H9 (cell line): ENCODE data around the gene ERC2. TPM values are rescaled to one million over a fixed set of nuclear protein-coding genes. Genes with fewer than 3 reads are reported as not detected.

Source experiments
- DNase-seq: peaks from one replicate; pipeline ENCODE4 v3.0.0-alpha.2; 2017
- H2AFZ ChIP-seq: one replicate; pipeline ENCODE4 v1.6.1; 2013; ENCODE audit warnings: mild to moderate bottlenecking, low read length, control low read depth, moderate library complexity
- H2AK5ac ChIP-seq: 2 replicates; pipeline ENCODE4 v1.6.1; 2013; ENCODE audit warnings: low read length, control low read depth, mixed read lengths; ENCODE audit not compliant: insufficient read length
- H2BK120ac ChIP-seq: one replicate; pipeline ENCODE4 v1.6.1; 2013; ENCODE audit warnings: low read depth, mild to moderate bottlenecking, low read length, control low read depth, inconsistent platforms; ENCODE audit not compliant: poor library complexity, severe bottlenecking
- H2BK12ac ChIP-seq: 2 replicates; pipeline ENCODE4 v1.6.1; 2013; ENCODE audit warnings: low read length, control low read depth, mixed read lengths, low read depth; ENCODE audit not compliant: insufficient read length
- H2BK15ac ChIP-seq: 2 replicates; pipeline ENCODE4 v1.6.1; 2013; ENCODE audit warnings: low read depth, low read length, control low read depth
- H2BK20ac ChIP-seq: one replicate; pipeline ENCODE4 v1.6.1; 2013; ENCODE audit warnings: low read depth, mild to moderate bottlenecking, low read length, control low read depth, inconsistent platforms; ENCODE audit not compliant: poor library complexity, severe bottlenecking
- H2BK5ac ChIP-seq: 2 replicates; pipeline ENCODE4 v1.6.1; 2013; ENCODE audit warnings: low read length, control low read depth, mixed read lengths; ENCODE audit not compliant: insufficient read length
- H3K14ac ChIP-seq: 2 replicates; pipeline ENCODE4 v1.6.1; 2013; ENCODE audit warnings: low read length, control low read depth; ENCODE audit not compliant: insufficient read depth
- H3K18ac ChIP-seq: 2 replicates; pipeline ENCODE4 v1.6.1; 2013; ENCODE audit warnings: low read depth, mild to moderate bottlenecking, mixed read lengths, low read length, control low read depth; ENCODE audit not compliant: insufficient read length
- H3K23ac ChIP-seq: 2 replicates; pipeline ENCODE4 v1.6.1; 2013; ENCODE audit warnings: low read length, control low read depth, mixed read lengths, low read depth; ENCODE audit not compliant: insufficient read length
- H3K23me2 ChIP-seq: 2 replicates; pipeline ENCODE4 v1.6.1; 2013; ENCODE audit warnings: low read depth, mild to moderate bottlenecking, mixed read lengths, low read length, control low read depth; ENCODE audit not compliant: insufficient read length, poor library complexity, severe bottlenecking
- H3K27ac ChIP-seq: 2 replicates; pipeline ENCODE4 v1.5.1; 2013; ENCODE audit warnings: low read length, control low read depth, mixed read lengths, low read depth; ENCODE audit not compliant: insufficient read length
- H3K27me3 ChIP-seq: 2 replicates; pipeline ENCODE4 v1.6.1; 2013; ENCODE audit warnings: low read length, control low read depth, inconsistent platforms; ENCODE audit not compliant: insufficient read depth
- H3K4ac ChIP-seq: 2 replicates; pipeline ENCODE4 v1.6.1; 2013; ENCODE audit warnings: low read depth, mild to moderate bottlenecking, control low read depth, inconsistent platforms, low read length, moderate library complexity
- H3K4me1 ChIP-seq: 2 replicates; pipeline ENCODE4 v1.6.1; 2013; ENCODE audit warnings: low read length, control low read depth, inconsistent platforms; ENCODE audit not compliant: insufficient read depth
- H3K4me2 ChIP-seq: 2 replicates; pipeline ENCODE4 v1.6.1; 2013; ENCODE audit warnings: low read length, control low read depth, mixed read lengths; ENCODE audit not compliant: insufficient read length, insufficient read depth
- H3K56ac ChIP-seq: 2 replicates; pipeline ENCODE4 v1.6.1; 2013; ENCODE audit warnings: low read depth, mild to moderate bottlenecking, mixed read lengths, low read length, control low read depth; ENCODE audit not compliant: insufficient read length
- H3K79me1 ChIP-seq: 2 replicates; pipeline ENCODE4 v1.6.1; 2013; ENCODE audit warnings: low read depth, mild to moderate bottlenecking, moderate library complexity, low read length, control low read depth, inconsistent platforms; ENCODE audit not compliant: insufficient read depth, poor library complexity, severe bottlenecking
- H3K79me2 ChIP-seq: 2 replicates; pipeline ENCODE4 v1.6.1; 2013; ENCODE audit warnings: low read length, control low read depth, inconsistent platforms; ENCODE audit not compliant: insufficient read depth
- H3K9ac ChIP-seq: 2 replicates; pipeline ENCODE4 v1.6.1; 2013; ENCODE audit warnings: low read length, control low read depth, mixed read lengths; ENCODE audit not compliant: insufficient read length; ENCODE audit errors: extremely low read depth
- H3K9me3 ChIP-seq: one replicate; pipeline ENCODE4 v1.6.1; 2013; ENCODE audit warnings: low read depth, low read length, inconsistent platforms; ENCODE audit not compliant: control insufficient read depth
- H3T11ph ChIP-seq: one replicate; pipeline ENCODE4 v1.6.1; 2013; ENCODE audit warnings: mild to moderate bottlenecking, low read length, control low read depth, inconsistent platforms
- H4K20me1 ChIP-seq: one replicate; pipeline ENCODE4 v1.6.1; 2013; ENCODE audit not compliant: control insufficient read depth, insufficient read length, insufficient read depth
- H4K5ac ChIP-seq: 2 replicates; pipeline ENCODE4 v1.6.1; 2013; ENCODE audit warnings: low read depth, mild to moderate bottlenecking, mixed read lengths, low read length, control low read depth; ENCODE audit not compliant: insufficient read length
- H4K8ac ChIP-seq: replicated peaks from 2 replicates; pipeline ENCODE4 v1.6.1; 2013; ENCODE audit warnings: low read length, control low read depth, mixed read lengths, low read depth; ENCODE audit not compliant: insufficient read length
- H4K91ac ChIP-seq: 2 replicates; pipeline ENCODE4 v1.6.1; 2013; ENCODE audit warnings: low read depth, mild to moderate bottlenecking, moderate library complexity, mixed read lengths, low read length, control low read depth; ENCODE audit not compliant: insufficient read length
- H3K27ac Mint-ChIP-seq, 3 experiments: 2 replicates in 2 of 3; 3 replicates in 1 of 3; pipeline ENCODE4 v1.8.0; 2020 to 2021; ENCODE audit warnings: mixed read lengths in 3 of 3, mild to moderate bottlenecking in 1 of 3, moderate library complexity in 1 of 3
- H3K27me3 Mint-ChIP-seq: 2 replicates; pipeline ENCODE4 v1.8.0; 2021; ENCODE audit warnings: low read depth, mild to moderate bottlenecking, moderate library complexity, mixed read lengths
- H3K36me3 Mint-ChIP-seq, 3 experiments: 2 replicates in 2 of 3; 3 replicates in 1 of 3; pipeline ENCODE4 v1.8.0; 2020 to 2021; ENCODE audit warnings: low read depth in 3 of 3, mixed read lengths in 3 of 3; ENCODE audit not compliant: insufficient read depth in 1 of 3
- H3K4me1 Mint-ChIP-seq, 2 experiments: 2 replicates each; pipeline ENCODE4 v1.8.0; 2020; ENCODE audit warnings: mixed read lengths in 2 of 2
- H3K4me3 Mint-ChIP-seq, 2 experiments: 2 replicates in 1 of 2; 3 replicates in 1 of 2; pipeline ENCODE4 v1.8.0; 2020 to 2021; ENCODE audit warnings: mild to moderate bottlenecking in 2 of 2, mixed read lengths in 2 of 2, moderate library complexity in 1 of 2
- H3K9me3 Mint-ChIP-seq, 2 experiments: 2 replicates in 1 of 2; 3 replicates in 1 of 2; pipeline ENCODE4 v1.8.0; 2020; ENCODE audit warnings: mild to moderate bottlenecking in 2 of 2, mixed read lengths in 2 of 2, moderate library complexity in 1 of 2
- WGBS: extraction: QIAGEN DNeasy Blood & Tissue Kit; methylation state at CpG from one replicate; pipeline ENCODE4 v1.1.7; 2013; ENCODE audit warnings: missing lambda C conversion rate, low lambda C conversion rate, mixed read lengths; ENCODE audit not compliant: insufficient read length; ENCODE audit errors: extremely low coverage; 5-methylcytosine and 5-hydroxymethylcytosine counted together
- total RNA-seq: library from RNA; stranded (reverse); gene quantifications from 2 replicates; pipeline ENCODE4 v1.2.1, GENCODE V29; 2021
- TF ChIP-seq, protein P1 (sequence below): fragments of 200-600 bp; sonication (generic); conservative IDR thresholded peaks from 3 replicates; pipeline ENCODE4 v1.8.0; 2021; ENCODE audit warnings: antibody characterized with exemption, mild to moderate bottlenecking

The ERC2 gene
- total RNA-seq, 1 experiment from 2014 or later: 15.4 TPM

DNA sequence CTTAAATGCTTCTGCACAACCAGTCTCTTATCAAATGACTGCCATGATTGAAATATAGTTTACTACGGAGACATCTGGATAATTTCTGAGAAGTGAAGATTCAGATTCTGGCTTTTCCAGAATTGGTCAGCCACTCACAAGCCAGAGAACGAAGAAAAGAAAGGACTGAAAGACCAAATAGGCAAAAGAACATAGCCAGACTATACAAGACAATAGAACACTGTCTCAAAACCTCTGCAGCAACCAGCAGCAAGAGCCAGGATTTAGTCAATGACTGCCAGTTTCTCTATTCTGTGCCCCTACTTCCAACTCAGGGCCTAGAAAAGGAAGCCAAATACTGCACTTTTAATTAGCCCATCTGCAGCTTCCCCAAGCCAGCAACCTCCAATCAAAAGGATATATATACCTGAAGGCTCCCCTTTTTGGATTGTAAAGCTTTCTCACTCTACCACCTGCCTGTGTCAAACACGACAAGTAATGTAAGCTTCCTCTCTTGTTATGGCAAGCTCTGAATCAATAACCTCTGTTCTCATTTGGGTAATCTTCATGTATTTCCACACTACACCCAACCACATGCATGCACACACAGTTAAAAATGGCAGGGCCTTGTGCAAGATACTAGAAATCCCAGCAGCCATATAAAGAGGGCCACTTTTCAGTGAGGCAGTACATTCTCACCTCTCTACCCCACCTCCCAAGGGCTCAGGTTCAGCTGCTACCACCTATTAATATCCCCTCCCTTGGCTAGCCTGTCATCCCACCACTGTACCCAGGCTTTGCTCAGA lies 97.1 kb downstream of the ERC2 start:
- peaks cover 37 to 39% of the 10 kb centered on the region in 2 experiments for H3K4me1 Mint-ChIP-seq
- no peak overlapping the region for H2AK5ac ChIP-seq
- no peaks in the 10 kb centered on the region for H3K27me3 ChIP-seq
- WGBS: no CpG with 5 or more reads among the region's 3 CpGs
- H3T11ph ChIP-seq: no peak overlapping the region
- H2BK120ac ChIP-seq: no peak overlapping the region
- DNase-seq: no peak
- H3K4ac ChIP-seq: no peak overlapping the region
- H3K14ac ChIP-seq: no peak overlapping the region; the same call in 1 of the 2 replicates
- H4K20me1 ChIP-seq: no peaks in the 10 kb centered on the region
- H2BK20ac ChIP-seq: no peak overlapping the region
- H3K4me2 ChIP-seq: no peak overlapping the region
- no peak overlapping the region for H2AFZ ChIP-seq
- peaks cover 2% of the 10 kb centered on the region; the same call in 1 of the 2 replicates for H3K4me1 ChIP-seq
- H3K4me3 Mint-ChIP-seq: no peak overlapping the region
- TF ChIP-seq, protein P1, sequence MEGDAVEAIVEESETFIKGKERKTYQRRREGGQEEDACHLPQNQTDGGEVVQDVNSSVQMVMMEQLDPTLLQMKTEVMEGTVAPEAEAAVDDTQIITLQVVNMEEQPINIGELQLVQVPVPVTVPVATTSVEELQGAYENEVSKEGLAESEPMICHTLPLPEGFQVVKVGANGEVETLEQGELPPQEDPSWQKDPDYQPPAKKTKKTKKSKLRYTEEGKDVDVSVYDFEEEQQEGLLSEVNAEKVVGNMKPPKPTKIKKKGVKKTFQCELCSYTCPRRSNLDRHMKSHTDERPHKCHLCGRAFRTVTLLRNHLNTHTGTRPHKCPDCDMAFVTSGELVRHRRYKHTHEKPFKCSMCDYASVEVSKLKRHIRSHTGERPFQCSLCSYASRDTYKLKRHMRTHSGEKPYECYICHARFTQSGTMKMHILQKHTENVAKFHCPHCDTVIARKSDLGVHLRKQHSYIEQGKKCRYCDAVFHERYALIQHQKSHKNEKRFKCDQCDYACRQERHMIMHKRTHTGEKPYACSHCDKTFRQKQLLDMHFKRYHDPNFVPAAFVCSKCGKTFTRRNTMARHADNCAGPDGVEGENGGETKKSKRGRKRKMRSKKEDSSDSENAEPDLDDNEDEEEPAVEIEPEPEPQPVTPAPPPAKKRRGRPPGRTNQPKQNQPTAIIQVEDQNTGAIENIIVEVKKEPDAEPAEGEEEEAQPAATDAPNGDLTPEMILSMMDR: no peak
- no peak overlapping the region for H3K18ac ChIP-seq
- no peak overlapping the region for H2BK5ac ChIP-seq
- H4K91ac ChIP-seq: no peak overlapping the region
- no peak overlapping the region for H3K23ac ChIP-seq
- H3K79me2 ChIP-seq: no peaks in the 10 kb centered on the region
- H3K27me3 Mint-ChIP-seq: no peaks in the 10 kb centered on the region
- H3K9me3 Mint-ChIP-seq: peaks cover 0 to 12% of the 10 kb centered on the region in 2 experiments; a peak in 4 of 5 replicates
- H3K9me3 ChIP-seq: peaks cover 7% of the 10 kb centered on the region
- no peak overlapping the region for H2BK15ac ChIP-seq
- no peak overlapping the region for H3K27ac ChIP-seq
- no peak overlapping the region for H4K5ac ChIP-seq
- no peaks in the 10 kb centered on the region for H3K79me1 ChIP-seq
- H4K8ac ChIP-seq: no peak overlapping the region
- no peak overlapping the region for H2BK12ac ChIP-seq
- H3K9ac ChIP-seq: no peak overlapping the region
- no peak overlapping the region for H3K56ac ChIP-seq
- H3K36me3 Mint-ChIP-seq: peaks cover 7 to 13% (median 12%) of the 10 kb centered on the region in 3 experiments; a peak in 6 of 7 replicates
- H3K27ac Mint-ChIP-seq: peak overlapping the region in 2 of 3 experiments; percentile 60 to 69; a peak in 5 of 7 replicates
- no peaks in the 10 kb centered on the region for H3K23me2 ChIP-seq
